Measurements from ENCODE around the gene BAIAP2. TPM values are rescaled to one million over a fixed set of nuclear protein-coding genes. Genes with fewer than 3 reads are reported as not detected.

Gene BAIAP2
- total and polyA plus RNA-seq, 2 of the 13 experiments (the other 11 are each of a cell fraction or from before 2014, with no cell fraction given) = 22.5 to 24.0 TPM

DNA sequence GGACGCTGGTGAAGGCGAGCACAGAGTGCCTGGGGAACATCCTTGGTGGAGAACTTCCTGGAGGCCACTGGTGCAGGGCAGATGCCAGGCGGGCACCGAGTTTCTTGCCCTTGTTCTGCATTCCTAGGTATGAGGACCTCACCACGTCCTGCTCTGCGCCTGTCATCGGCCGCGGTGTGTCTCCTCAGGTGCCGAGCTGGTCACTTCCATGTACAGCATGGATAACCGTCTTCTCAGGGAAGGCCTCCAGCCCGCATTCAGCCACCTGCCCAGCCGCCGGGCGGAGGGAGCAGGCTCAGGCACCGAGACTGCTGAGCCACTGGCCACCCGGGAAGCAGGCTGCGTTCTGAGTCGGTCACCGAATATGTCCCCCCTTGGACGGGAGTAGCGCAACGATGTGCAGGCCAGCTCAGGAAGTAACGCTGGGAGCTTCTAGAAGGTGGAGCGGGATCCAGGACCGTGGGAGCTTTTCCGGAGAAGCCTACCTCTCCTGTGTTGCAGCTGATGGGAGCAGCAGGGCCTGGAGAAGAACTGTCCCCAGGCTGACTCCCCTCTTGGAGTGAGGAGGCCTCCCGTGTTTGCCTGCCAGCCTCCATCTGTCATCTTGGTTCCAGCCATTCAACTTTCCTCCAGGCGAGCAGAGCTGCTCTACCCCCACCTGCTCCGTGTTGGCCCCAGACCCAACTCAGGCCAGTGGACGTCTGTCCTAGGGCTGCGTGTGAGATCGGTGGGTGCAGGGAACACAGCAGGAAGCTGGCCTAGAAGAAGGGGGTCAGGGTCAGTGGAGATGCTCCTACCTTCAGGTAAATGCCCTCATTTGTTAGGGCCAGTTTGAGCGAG is 2.1 kb upstream of the BAIAP2 start (continued):
- TF ChIP-seq, protein P1, sequence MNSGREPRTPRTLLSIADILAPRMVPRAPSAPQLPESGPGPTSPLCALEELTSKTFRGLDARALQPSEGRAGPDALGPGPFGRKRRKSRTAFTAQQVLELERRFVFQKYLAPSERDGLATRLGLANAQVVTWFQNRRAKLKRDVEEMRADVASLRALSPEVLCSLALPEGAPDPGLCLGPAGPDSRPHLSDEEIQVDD (CRISPR knock-in tag; IDR thresholded peaks at IDR 0.05; ENCODE audit: borderline replicate concordance) = no peak
- TF ChIP-seq EED (CRISPR knock-in tag; IDR thresholded peaks at IDR 0.05) = 0 out of 2 replicates have a peak, but pooled peaks have one; percentile 20
- TF ChIP-seq, protein P2, sequence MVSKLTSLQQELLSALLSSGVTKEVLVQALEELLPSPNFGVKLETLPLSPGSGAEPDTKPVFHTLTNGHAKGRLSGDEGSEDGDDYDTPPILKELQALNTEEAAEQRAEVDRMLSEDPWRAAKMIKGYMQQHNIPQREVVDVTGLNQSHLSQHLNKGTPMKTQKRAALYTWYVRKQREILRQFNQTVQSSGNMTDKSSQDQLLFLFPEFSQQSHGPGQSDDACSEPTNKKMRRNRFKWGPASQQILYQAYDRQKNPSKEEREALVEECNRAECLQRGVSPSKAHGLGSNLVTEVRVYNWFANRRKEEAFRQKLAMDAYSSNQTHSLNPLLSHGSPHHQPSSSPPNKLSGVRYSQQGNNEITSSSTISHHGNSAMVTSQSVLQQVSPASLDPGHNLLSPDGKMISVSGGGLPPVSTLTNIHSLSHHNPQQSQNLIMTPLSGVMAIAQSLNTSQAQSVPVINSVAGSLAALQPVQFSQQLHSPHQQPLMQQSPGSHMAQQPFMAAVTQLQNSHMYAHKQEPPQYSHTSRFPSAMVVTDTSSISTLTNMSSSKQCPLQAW (CRISPR knock-in tag; IDR thresholded peaks at IDR 0.05) = no peak
- no peak for TF ChIP-seq SMAD1 (CRISPR knock-in tag; IDR thresholded peaks at IDR 0.05; ENCODE audit: borderline replicate concordance, low read depth)
- no peak for TF ChIP-seq SMAD3 (CRISPR knock-in tag; IDR thresholded peaks at IDR 0.05)
- TF ChIP-seq KDM5B (CRISPR knock-in tag; IDR thresholded peaks at IDR 0.05; ENCODE audit: borderline replicate concordance) = no peak
- TF ChIP-seq GFI1 (CRISPR knock-in tag; IDR thresholded peaks at IDR 0.05; ENCODE audit: borderline replicate concordance) = no peak
- TF ChIP-seq SRY (CRISPR knock-in tag; IDR thresholded peaks at IDR 0.05) = no peak
- TF ChIP-seq TGIF2 (CRISPR knock-in tag; IDR thresholded peaks at IDR 0.05) = no peak
- TF ChIP-seq NCOA1 (CRISPR knock-in tag; IDR thresholded peaks at IDR 0.05) = no peak
- TF ChIP-seq PCBP2 (optimal IDR thresholded peaks at IDR 0.05; ENCODE audit: low read depth, low read length, poor library complexity, severe bottlenecking) = no peak
- no peak for TF ChIP-seq JUNB (CRISPR knock-in tag; IDR thresholded peaks at IDR 0.05; ENCODE audit: borderline replicate concordance)
- TF ChIP-seq, protein P3, sequence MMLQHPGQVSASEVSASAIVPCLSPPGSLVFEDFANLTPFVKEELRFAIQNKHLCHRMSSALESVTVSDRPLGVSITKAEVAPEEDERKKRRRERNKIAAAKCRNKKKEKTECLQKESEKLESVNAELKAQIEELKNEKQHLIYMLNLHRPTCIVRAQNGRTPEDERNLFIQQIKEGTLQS (CRISPR knock-in tag; IDR thresholded peaks at IDR 0.05) = no peak
- no peak for TF ChIP-seq MAFK (conservative IDR thresholded peaks at IDR 0.05 in 1 of 2, IDR thresholded peaks at IDR 0.05 in 1 of 2; ENCODE audit: low read length in 2 of 2)
- TF ChIP-seq ELF3 (CRISPR knock-in tag; IDR thresholded peaks at IDR 0.05) = no peak
- TF ChIP-seq ZBTB8A (CRISPR knock-in tag; IDR thresholded peaks at IDR 0.05; ENCODE audit: borderline replicate concordance, low read depth) = no peak
- TF ChIP-seq MED8 (CRISPR knock-in tag; IDR thresholded peaks at IDR 0.05; ENCODE audit: insufficient replicate concordance) = no peak
- TF ChIP-seq ZNF446 (CRISPR knock-in tag; IDR thresholded peaks at IDR 0.05) = 0 out of 2 replicates have a peak, but pooled peaks have one; percentile 44
- TF ChIP-seq CEBPG (CRISPR knock-in tag; IDR thresholded peaks at IDR 0.05) = no peak
- TF ChIP-seq, protein P4, sequence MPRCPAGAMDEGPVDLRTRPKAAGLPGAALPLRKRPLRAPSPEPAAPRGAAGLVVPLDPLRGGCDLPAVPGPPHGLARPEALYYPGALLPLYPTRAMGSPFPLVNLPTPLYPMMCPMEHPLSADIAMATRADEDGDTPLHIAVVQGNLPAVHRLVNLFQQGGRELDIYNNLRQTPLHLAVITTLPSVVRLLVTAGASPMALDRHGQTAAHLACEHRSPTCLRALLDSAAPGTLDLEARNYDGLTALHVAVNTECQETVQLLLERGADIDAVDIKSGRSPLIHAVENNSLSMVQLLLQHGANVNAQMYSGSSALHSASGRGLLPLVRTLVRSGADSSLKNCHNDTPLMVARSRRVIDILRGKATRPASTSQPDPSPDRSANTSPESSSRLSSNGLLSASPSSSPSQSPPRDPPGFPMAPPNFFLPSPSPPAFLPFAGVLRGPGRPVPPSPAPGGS (CRISPR knock-in tag; IDR thresholded peaks at IDR 0.05) = no peak
- no peak for TF ChIP-seq ONECUT2 (CRISPR knock-in tag; IDR thresholded peaks at IDR 0.05)
- TF ChIP-seq ZBTB38 (CRISPR knock-in tag; IDR thresholded peaks at IDR 0.05) = 0 out of 2 replicates have a peak, but pooled peaks have one; percentile 33
